ENCODE results near the gene C19orf18.

DNA sequence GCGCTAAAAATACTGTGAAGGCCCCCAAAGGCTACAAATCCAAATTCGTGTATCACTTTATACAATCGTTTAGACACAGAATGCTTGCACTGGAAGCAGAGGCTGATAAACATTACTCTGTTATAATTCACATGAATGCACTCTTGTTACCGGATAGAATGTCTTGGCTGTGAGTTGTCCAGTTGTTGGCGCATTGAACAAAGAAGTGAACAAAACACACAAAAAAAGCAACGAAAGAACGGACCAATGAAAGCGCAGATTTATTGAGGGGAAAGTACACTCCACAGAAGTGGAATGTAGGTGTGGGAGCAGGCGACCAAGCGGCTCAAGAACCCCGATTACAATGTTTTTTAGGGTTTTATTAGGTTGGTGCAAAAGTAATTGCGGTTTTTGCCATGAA is 38.6 kb downstream of the C19orf18 start:
- TF ChIP-seq, protein P1, sequence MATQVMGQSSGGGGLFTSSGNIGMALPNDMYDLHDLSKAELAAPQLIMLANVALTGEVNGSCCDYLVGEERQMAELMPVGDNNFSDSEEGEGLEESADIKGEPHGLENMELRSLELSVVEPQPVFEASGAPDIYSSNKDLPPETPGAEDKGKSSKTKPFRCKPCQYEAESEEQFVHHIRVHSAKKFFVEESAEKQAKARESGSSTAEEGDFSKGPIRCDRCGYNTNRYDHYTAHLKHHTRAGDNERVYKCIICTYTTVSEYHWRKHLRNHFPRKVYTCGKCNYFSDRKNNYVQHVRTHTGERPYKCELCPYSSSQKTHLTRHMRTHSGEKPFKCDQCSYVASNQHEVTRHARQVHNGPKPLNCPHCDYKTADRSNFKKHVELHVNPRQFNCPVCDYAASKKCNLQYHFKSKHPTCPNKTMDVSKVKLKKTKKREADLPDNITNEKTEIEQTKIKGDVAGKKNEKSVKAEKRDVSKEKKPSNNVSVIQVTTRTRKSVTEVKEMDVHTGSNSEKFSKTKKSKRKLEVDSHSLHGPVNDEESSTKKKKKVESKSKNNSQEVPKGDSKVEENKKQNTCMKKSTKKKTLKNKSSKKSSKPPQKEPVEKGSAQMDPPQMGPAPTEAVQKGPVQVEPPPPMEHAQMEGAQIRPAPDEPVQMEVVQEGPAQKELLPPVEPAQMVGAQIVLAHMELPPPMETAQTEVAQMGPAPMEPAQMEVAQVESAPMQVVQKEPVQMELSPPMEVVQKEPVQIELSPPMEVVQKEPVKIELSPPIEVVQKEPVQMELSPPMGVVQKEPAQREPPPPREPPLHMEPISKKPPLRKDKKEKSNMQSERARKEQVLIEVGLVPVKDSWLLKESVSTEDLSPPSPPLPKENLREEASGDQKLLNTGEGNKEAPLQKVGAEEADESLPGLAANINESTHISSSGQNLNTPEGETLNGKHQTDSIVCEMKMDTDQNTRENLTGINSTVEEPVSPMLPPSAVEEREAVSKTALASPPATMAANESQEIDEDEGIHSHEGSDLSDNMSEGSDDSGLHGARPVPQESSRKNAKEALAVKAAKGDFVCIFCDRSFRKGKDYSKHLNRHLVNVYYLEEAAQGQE (IDR thresholded peaks at IDR 0.05), result no peak
- TF ChIP-seq, protein P2, sequence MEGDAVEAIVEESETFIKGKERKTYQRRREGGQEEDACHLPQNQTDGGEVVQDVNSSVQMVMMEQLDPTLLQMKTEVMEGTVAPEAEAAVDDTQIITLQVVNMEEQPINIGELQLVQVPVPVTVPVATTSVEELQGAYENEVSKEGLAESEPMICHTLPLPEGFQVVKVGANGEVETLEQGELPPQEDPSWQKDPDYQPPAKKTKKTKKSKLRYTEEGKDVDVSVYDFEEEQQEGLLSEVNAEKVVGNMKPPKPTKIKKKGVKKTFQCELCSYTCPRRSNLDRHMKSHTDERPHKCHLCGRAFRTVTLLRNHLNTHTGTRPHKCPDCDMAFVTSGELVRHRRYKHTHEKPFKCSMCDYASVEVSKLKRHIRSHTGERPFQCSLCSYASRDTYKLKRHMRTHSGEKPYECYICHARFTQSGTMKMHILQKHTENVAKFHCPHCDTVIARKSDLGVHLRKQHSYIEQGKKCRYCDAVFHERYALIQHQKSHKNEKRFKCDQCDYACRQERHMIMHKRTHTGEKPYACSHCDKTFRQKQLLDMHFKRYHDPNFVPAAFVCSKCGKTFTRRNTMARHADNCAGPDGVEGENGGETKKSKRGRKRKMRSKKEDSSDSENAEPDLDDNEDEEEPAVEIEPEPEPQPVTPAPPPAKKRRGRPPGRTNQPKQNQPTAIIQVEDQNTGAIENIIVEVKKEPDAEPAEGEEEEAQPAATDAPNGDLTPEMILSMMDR (IDR thresholded peaks at IDR 0.05), result no peak
- TF ChIP-seq, protein P3, sequence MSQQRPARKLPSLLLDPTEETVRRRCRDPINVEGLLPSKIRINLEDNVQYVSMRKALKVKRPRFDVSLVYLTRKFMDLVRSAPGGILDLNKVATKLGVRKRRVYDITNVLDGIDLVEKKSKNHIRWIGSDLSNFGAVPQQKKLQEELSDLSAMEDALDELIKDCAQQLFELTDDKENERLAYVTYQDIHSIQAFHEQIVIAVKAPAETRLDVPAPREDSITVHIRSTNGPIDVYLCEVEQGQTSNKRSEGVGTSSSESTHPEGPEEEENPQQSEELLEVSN (IDR thresholded peaks at IDR 0.05; ENCODE audit: borderline replicate concordance, low read depth), result no peak
- TF ChIP-seq EP300 (IDR thresholded peaks at IDR 0.05) (no peak), MAX (IDR thresholded peaks at IDR 0.05) (no peak), USF2 (IDR thresholded peaks at IDR 0.05) (no peak), PHF8 (IDR thresholded peaks at IDR 0.05; ENCODE audit: borderline replicate concordance, low read depth) (no peak)

Measured in A549 (cell line).